GM18861 (cell line): ENCODE data around the gene FBXL19.

Experiments used
- ATAC-seq: cut with Tn5 transposase; IDR thresholded peaks from one replicate; pipeline ENCODE4 v1.9.1; 2021; ENCODE audit not compliant: unreplicated experiment

The FBXL19 gene

DNA sequence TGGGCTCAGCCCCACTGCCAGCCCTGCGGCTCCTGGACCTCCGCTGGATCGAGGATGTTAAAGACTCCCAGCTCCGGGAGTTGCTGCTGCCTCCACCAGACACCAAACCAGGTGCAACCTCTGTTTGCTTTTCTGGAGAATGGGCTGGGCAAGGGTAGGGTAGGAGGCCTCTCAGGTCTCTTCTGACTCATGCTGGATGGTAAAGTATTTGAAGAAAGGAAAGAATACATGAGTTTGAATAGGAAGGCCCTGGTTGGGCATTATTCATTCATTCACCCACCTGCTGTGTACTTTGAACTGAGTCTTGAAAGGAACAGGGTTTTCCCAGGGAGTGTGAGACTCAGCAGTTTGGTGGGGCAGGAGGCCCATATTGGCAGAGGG lies 19.0 kb downstream of the FBXL19 start:
- ATAC-seq = no peak

DNA sequence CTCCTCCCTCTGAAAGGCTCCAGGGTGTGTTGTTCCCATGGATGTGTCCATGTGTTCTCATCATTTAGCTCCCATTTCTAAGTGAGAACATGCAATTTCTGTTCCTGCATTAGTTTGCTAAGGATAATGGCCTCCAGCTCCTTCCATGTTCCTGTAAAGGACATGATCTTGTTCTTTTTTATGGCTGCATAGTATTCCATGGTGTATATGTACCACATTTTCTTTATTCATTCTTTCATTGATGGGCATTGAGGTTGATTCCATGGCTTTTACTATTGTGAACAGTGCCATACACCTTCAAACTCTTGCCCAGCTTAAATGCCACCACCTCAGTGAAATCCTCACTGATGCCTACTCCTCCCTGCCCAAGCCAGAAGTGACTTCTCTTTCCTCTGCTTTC lies 21.0 kb downstream of the FBXL19 start:
- no peak for ATAC-seq

DNA sequence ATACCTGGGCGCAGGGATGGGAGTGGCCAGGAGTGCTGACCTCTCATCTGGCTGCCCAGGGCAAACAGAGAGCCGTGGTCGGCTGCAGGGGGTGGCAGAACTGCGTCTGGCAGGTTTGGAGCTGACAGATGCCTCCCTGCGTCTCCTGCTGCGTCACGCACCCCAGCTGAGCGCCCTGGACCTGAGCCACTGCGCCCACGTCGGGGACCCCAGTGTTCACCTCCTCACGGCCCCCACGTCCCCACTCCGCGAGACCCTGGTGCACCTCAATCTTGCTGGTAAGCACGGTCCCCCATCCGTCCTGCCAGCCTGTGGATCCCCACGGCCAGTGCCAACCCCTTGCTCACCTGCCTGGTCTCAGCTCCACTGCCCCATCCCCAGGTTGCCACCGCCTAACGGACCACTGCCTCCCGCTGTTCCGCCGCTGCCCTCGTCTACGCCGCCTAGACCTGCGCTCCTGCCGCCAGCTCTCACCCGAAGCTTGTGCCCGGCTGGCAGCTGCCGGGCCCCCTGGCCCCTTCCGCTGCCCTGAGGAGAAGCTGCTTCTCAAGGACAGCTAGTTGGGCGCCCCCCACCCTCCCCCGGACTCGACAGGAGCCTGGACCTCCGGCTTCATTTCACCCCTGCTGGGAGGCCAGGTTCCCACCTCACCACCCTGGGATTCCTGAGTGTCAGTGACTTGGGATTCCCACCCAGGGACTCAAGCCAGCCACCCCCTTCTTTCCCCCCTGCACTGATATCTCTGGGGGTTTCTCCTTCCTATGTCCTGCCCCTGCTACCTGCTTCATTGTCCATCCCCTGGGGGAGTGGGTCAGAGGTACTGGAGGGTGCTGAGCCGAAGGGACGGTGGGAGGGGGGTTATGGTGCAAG lies 23.5 kb downstream of the FBXL19 start:
- ATAC-seq = no peak

DNA sequence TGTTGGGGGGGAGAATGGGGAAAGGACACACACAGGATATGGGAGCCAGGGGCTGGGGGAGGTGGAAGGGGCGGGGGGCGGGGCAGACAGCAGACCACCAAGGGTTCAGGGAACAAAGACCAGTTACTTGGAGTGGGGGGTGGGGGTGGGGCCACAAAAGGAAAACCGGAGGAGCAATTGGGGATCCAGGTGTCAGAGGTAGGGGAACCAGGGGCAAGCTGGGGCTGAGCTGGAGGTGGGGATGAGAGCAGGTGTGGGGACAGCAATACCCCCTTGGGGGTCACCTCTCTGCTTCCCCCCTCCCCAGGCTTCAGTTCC lies 24.1 kb downstream of the FBXL19 start:
- ATAC-seq = no peak

DNA sequence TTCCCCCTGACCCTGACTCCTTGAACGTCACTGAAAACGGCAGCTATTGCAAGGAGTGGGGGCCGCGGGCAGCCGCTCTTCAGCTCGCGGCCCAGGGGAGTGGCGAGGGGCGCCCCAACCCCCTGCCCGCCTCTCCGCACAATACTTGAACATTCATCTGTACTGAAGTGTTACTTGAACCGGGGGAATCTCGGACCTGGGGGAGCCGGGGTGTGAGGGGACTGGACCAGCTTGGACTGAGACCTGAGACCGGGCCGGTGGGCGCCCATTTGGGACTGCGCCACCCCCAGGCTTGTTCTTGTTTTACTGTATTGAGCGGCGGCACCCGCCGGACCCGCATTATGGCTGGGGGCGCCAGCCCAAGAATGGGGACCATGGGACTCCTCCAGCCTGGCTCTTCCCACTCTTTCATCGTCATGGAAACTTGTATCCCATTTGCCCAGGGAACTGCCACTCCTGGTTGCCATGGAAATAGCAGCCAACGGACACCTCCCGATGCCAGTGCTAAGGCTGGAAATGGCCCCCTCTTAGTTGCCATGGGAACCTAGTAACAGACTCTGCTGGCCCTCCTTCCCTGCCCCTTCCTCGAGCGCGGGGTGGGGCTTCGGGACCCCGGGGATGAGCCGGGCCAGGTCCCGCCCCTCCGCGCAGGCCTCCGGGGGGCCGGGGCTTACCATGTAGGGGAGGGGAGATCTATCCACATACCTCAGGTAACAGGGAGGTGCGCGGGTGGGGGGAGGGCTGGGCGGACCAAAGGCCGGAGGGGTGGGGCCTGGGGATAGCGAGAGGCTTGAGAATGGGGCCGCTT lies 24.7 kb downstream of the FBXL19 start:
- no peak for ATAC-seq

DNA sequence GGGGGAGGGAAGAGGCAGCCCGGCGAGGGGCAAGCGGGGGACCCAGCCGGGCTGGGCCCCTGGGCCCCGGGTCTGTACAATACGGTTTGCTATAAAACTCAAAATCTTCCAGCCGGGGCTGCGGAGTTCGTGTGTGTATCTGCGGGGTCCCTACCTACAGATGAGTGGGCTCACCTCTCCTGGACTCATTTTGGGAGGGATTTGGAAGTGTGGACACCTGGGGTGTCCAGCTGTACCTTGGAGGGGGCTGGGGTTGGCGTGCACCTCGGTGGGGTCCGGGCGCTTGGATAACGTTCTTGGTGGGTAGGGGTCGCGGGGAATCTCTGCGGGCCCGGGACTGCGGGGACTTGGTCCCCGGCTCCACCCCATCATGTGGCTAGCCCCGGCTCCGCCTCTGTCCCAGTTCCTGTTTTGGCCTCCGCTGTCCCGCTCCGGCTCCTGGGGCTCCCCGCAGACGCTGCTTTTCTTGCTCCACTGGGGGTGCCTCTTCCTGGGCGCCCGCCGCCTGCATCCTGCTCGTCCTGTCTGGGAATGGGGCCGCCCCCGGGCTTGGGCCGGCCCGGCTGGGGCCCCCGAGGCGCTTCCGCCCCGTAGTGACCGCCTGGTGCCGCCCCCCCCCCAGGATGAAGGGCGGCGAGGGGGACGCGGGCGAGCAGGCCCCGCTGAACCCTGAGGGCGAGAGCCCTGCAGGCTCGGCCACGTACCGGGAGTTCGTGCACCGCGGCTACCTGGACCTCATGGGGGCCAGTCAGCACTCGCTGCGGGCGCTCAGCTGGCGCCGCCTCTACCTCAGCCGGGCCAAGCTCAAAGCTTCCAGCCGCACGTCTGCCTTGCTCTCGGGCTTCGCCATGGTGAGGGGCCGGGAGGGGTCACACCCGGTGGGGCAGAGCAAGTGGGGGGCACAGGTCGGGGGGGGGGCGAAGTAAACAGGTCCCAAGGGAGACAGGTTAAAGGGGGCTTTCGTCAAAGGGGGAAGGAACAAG lies 25.6 kb downstream of the FBXL19 start, which contains the start of gene ORAI3:
ORAI3 (plus strand) TSS at position 402 of the 983 bp plus-strand sequence; CDS start at position 624, 222 bp downstream.
- ATAC-seq = peak; percentile 47

DNA sequence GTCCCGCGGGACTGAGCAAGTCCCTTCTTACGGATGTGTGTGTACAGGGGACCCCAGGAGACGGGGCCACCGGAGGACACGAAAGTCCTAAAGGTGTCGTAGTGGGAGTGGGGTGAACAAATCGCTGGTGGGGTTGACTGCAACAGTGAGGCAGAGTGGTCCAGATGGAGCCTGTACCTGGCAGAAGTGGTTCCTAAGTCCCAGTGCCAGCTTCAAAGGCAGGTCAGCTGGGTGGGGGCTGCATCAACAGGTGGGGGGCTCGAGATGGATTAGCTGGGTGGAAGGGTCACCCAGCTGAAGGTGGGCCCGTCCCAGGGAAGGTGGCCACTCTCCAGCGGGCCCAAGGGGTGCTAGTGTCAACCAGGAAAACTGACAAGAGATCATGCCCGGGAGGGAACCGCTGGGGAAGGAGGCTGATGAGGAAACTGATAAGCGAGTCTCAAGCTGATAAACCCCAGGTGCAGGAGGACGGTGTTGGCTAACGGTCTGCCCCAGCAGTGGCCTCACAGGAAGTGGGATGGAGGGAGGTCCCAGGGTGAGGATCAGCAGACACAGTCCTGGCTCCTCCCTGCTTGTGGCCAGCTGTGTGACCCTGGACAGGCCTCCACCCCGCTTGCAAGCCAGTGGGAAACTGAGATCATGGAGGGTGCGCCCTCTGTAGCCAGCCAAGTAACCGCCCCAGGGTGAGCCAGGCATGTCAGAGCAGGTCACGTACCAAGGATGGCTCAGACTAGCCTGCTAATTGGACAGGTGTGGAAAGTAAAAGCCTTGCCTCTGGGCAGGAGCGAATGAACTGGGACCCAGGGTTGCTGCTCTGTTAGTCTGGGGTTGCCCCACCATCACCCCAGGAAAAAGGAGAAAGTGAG lies 26.5 kb downstream of the FBXL19 start:
- ATAC-seq = peak; percentile 47

DNA sequence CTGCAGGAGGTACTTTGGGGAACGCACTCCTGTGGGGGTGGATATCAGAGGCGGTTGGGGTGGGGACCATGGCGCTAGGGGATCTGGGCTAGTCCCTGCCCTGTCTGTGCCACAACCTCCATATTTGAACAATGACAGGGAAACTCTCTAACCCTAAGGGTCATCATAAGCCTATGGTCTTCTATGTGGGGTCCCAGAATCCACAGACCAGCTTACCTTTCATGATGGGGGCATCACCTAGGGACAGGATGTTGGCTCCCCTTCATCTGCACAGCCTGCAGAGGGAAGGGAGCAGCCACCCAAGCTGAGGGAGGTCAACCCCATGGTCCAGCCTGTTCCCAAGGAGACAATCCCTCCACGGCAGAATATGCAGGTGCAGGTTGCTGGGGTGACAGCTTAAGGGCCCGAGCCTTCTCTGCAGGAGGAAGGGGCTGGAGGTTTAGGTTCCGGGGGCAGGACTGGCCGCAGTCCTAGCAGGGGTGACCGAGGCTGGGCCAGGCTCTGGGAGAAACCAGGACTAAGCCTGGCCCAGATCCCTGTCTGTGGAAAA lies 27.2 kb downstream of the FBXL19 start:
- no peak for ATAC-seq

DNA sequence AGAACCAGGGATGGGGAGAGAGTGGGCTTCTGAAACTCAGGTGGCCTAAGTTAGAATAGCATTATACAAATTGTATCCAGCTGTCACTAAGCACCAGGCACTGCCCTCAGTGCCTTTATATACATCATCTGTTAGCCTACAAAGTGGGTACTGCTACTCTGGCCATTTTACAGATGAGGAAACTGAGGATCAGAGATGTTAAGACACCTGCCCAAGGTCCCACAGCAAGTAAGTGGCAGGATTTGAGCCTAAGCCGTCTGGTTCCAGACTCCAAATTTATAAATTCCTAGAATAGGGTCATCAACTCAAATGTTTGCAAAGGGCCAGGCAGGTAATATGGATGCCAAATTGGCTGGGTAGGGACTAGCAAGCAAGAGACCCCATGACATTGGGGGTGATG lies 27.8 kb downstream of the FBXL19 start:
- ATAC-seq = no peak

DNA sequence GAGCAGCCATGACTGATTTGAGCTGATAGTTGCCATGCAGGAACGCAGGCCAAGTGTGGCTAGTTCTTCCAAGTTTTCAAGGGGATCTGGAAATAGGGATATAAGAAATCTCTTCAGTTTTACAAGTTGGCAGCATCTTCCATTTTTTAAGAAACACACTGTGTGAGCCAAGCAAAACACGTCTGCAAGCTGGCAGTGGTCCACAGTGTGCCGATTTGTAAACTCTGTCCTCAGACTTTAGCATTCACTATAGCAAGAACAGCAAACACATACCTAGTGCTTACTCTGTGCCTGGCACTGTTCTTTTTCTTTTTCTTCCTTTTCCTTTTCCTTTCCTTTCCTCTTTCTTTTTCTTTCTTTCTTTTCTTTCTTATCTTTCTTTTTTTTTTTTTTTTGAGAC lies 28.4 kb downstream of the FBXL19 start:
- no peak for ATAC-seq

DNA sequence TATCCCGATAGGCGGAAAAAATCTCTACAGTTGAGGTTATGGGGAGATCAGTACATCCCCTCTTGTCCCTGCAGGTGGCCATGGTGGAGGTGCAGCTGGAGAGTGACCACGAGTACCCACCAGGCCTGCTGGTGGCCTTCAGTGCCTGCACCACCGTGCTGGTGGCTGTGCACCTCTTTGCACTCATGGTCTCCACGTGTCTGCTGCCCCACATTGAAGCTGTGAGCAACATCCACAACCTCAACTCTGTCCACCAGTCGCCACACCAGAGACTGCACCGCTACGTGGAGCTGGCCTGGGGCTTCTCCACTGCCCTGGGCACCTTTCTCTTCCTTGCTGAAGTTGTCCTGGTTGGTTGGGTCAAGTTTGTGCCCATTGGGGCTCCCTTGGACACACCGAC lies 29.7 kb downstream of the FBXL19 start:
- ATAC-seq = no peak

DNA sequence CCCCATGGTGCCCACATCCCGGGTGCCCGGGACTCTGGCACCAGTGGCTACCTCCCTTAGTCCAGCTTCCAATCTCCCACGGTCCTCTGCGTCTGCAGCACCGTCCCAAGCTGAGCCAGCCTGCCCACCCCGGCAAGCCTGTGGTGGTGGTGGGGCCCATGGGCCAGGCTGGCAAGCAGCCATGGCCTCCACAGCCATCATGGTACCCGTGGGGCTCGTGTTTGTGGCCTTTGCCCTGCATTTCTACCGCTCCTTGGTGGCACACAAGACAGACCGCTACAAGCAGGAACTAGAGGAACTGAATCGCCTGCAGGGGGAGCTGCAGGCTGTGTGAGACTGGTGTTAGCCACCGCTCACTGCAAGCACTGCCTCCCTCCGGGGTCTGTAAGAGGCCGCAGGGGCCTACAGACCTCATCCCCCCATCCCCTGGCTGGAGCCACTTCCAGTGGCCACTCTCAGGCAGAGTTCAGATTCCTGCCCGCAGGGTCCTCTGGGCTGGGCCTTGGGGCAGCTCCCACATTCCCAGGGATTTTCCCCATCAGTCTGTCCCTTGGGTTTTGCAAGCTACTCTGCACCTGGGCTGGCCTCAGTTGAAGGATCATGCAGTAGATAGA lies 30.2 kb downstream of the FBXL19 start:
- ATAC-seq = no peak

DNA sequence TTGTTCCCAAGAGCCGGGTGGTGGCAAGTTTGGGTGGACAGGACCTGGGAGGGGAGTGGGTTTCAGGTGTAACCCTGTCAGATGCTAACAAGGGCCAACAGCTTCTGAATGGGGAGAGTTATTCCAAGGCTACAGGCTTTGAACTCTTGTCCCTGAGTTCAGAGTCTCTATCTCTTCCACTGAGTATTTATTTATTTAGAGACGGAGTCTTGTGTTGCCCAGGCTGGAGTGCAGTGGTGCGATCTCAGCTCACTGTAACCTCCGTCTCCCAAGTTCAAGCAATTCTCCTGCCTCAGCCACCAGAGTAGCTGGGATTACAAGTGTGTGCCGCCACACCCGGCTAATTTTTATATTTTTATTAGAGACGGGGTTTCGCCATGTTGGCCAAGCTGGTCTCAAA lies 31.6 kb downstream of the FBXL19 start:
- ATAC-seq = no peak

DNA sequence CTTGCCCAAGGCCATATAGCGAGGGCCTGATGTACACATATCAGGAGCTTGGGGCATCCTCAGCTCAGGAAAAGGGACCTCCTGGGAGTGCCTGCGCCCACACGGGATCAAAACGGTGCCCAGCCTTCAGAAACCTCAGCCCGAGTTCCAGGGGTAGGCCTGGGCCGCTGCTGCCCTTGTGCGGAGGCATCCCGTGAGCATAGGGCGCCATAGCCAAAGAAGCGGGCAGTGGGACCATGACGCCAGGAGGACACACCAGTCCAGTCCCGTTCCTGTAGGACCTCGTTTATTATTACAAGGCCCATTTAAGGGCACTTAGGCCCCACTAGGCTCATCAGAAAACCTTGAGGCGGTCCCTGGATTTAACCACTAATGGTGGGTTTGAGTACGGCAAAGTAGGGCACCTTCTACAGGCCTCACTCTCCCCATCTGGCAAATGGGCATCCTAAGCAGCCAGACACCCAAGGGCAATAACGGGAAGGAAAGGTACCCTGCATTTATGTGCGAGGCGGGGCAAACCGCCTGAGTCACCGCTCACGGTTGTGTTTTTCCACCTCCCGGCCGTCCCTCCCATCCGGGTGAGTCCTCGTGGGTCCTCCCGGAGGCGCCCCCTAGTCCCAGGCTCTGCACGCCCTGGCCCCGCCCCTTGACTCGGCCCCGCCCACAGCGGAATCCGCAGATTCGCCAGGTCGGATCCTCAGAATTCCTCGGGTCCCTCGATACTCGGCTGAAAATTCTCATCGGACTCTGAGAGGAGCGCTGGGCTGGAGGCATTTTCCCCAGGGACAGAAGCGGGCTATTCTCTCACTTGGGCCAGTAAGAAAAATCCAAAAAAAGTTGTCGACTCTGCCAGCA lies 33.5 kb downstream of the FBXL19 start:
- no peak for ATAC-seq

DNA sequence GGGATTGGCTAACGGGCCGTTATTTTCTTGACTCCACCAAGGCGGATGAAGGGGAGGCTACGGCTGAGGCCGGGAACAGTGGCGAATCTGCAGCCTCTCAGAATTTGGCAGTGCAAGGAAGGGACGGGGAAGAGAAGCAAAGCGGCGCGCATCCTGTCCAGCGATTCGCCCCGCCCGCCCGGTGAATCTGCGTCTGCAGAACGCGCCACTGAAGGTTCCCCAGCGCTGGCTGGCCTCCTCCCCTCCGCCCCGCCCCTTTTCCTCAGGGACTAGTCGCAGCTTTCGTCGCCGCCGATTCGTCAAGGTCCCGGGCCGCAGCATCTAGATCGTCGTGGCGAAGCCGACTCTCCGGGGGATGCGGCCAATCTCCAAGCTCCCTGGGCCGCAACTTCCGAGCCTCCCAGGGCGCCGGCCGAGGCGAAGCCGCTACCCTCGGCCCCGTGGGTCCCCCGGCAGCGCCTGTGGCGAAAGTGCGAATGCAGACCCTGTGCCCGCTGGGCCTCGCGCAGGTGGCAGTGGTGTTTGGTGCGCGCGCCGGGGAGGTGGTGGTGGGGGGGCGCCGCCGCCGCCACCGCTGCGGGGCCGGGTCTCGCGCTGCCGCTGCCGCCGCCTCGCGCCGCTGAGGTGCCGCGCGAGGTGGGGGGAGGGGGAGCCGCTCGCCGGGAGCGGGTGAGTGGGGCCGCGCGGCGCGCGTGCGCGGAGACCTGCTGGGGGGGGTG lies 34.2 kb downstream of the FBXL19 start, which contains the start of gene SETD1A:
SETD1A (plus strand) TSS at position 299 of the 719 bp plus-strand sequence. CDS start 978 bp downstream, outside the sequence.
- ATAC-seq = peak; percentile 48

DNA sequence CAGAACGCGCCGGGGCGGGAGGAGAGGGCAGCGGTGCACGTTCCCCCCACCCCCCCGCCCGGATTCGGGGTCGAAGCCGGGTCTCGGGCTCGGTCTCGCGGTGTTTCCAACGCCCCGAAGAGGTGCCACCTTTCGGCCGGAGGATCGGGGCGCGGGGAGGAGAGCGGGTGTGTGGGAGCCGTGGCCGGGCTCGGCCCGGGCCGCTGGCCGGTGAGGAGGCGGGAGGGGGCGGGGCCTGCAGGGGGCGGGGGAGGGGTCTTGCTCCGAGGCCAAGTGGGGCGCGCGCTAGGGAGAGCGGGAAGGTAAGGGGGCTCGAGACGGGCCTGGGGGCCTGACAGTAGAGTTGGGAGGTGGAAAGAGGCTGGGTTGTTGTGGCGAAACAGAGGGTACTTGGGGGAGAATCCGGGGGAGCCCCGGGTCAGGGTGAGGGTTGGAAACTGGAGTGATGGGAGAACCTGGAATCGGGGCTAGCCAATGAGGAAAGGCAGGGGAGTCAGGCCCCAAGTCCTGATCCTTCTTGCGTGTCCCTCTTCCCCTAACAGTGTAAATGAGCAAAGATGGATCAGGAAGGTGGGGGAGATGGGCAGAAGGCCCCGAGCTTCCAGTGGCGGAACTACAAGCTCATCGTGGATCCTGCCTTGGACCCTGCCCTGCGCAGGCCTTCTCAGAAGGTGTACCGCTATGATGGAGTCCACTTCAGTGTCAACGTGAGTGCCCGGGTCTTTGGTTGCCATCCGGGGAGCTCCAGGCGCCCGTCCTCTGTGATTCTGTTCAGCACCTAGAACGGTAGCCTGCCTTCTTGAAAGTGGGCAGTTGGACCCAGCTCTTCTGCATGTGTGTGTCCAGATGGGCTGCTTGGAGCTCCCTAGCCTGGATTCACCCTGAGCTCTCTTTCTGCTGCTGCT lies 35.1 kb downstream of the FBXL19 start:
- peak; percentile 15 for ATAC-seq

DNA sequence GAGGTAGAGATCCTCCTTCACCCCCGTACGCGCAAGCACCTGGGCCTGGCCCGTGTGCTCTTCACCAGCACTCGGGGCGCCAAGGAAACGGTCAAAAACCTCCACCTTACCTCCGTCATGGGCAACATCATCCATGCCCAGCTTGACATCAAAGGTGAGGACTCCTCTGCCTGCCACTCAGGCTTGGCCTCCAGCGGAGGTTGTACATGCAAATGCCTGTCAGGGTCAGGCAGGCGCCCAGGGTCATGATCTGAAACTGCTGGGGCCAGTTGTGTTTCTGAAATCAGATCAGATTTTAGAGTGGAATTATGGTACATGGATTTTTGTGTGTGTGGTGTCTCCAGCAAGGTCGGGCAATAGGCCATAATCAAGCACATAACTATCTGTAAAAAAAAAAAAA lies 38.0 kb downstream of the FBXL19 start:
- no peak for ATAC-seq
